Keratinocyte (primary cell): Measurements from ENCODE around the gene ZNF688. TPM values are rescaled to one million over a fixed set of nuclear protein-coding genes. Genes with fewer than 3 reads are reported as not detected.

Experiments
- DNase-seq: peaks from one replicate; pipeline ENCODE4 v3.0.0-alpha.2; 2011; ENCODE audit warnings: low read depth, missing footprints, low spot score
- FAIRE-seq: peaks from 2 replicates; lab custom pipeline; 2011; peaks lifted over from hg19 to GRCh38; lab: Jason Lieb, UNC
- H2AFZ ChIP-seq: 2 replicates; pipeline ENCODE4 v1.6.0; 2012; ENCODE audit warnings: low read length, control low read depth, inconsistent platforms; ENCODE audit not compliant: control insufficient read depth
- H3K27ac ChIP-seq: 2 replicates; pipeline ENCODE4 v1.5.1; 2011; ENCODE audit warnings: low read length; ENCODE audit not compliant: control insufficient read depth, insufficient read depth
- H3K27me3 ChIP-seq: 3 replicates; pipeline ENCODE4 v1.6.0; 2011; ENCODE audit warnings: low read length; ENCODE audit not compliant: control insufficient read depth, insufficient read depth; ENCODE audit errors: extremely low read depth
- H3K36me3 ChIP-seq, 2 experiments: 2 replicates in 1 of 2; 3 replicates in 1 of 2; pipeline ENCODE4 v1.5.1; 2011; ENCODE audit warnings: low read length in 2 of 2, mild to moderate bottlenecking in 1 of 2; ENCODE audit not compliant: control insufficient read depth in 2 of 2, insufficient read depth in 2 of 2; ENCODE audit errors: extremely low read depth in 1 of 2
- H3K4me1 ChIP-seq: 3 replicates; pipeline ENCODE4 v1.5.1; 2011; ENCODE audit warnings: low read length; ENCODE audit not compliant: control insufficient read depth, insufficient read depth; ENCODE audit errors: extremely low read depth
- H3K4me2 ChIP-seq: 3 replicates; pipeline ENCODE4 v1.6.0; 2011; ENCODE audit warnings: low read depth, low read length; ENCODE audit not compliant: control insufficient read depth, insufficient read depth; ENCODE audit errors: extremely low read depth
- H3K4me3 ChIP-seq, 3 experiments: fragments of 200-600 bp in 1 of 3; sonication (generic) in 1 of 3; 2 replicates in 2 of 3; 3 replicates in 1 of 3; pipeline ENCODE4 v1.5.1; 2011 to 2016; ENCODE audit warnings: low read length in 3 of 3, mild to moderate bottlenecking in 3 of 3, control low read depth in 2 of 3, inconsistent platforms in 1 of 3, low read depth in 1 of 3, mixed read lengths in 1 of 3, mixed run types in 1 of 3, moderate library complexity in 1 of 3; ENCODE audit not compliant: control insufficient read depth in 2 of 3, insufficient read depth in 2 of 3; ENCODE audit errors: extremely low read depth in 1 of 3
- H3K79me2 ChIP-seq: 2 replicates; pipeline ENCODE4 v1.6.0; 2012; ENCODE audit warnings: low read length; ENCODE audit not compliant: control insufficient read depth, insufficient read depth
- H3K9ac ChIP-seq: 3 replicates; pipeline ENCODE4 v1.6.0; 2011; ENCODE audit warnings: low read length; ENCODE audit not compliant: control insufficient read depth, insufficient read depth; ENCODE audit errors: extremely low read depth
- H3K9me1 ChIP-seq: 3 replicates; pipeline ENCODE4 v1.6.0; 2011; ENCODE audit warnings: low read length; ENCODE audit not compliant: control insufficient read depth, insufficient read depth; ENCODE audit errors: extremely low read depth
- H3K9me3 ChIP-seq: 2 replicates; pipeline ENCODE4 v1.5.1; 2012; ENCODE audit warnings: low read depth, low read length; ENCODE audit not compliant: control insufficient read depth
- H4K20me1 ChIP-seq: 3 replicates; pipeline ENCODE4 v1.6.0; 2011; ENCODE audit warnings: low read length; ENCODE audit not compliant: control insufficient read depth, insufficient read depth; ENCODE audit errors: extremely low read depth
- CTCF ChIP-seq, 3 experiments: IDR thresholded peaks in 1 of 3; conservative IDR thresholded peaks in 1 of 3; optimal IDR thresholded peaks in 1 of 3; 2 replicates in 2 of 3; 3 replicates in 1 of 3; pipeline versions ENCODE3 to v1.5.1; 2011; ENCODE audit warnings: low read length in 3 of 3, mild to moderate bottlenecking in 3 of 3, moderate library complexity in 2 of 3, control low read depth in 1 of 3, inconsistent platforms in 1 of 3; ENCODE audit not compliant: insufficient read depth in 2 of 3; ENCODE audit errors: extremely low read depth in 1 of 3
- EZH2 ChIP-seq: IDR thresholded peaks from one replicate; pipeline ENCODE4 v1.6.1; 2012; ENCODE audit warnings: inconsistent platforms, mild to moderate bottlenecking, low read length, moderate library complexity
- dilution Hi-C: fragments of 300-500 bp; cut with MboI; formaldehyde crosslinking; loops from one replicate; pipeline ENCODE4 v1.7.0; 2020; ENCODE audit warnings: low sequenced_read_pairs; ENCODE audit not compliant: extremely low pct_ligation_motif_present
- polyA minus RNA-seq, 3 experiments: library from RNA; depleted of rRNA, polyadenylated mRNA; stranded (reverse); fragments of >200 nt; gene quantifications; 1 replicate in 1 of 3; 2 replicates in 1 of 3; 3 replicates in 1 of 3; pipeline ENCODE4 v1.2.3, GENCODE V29; 2011
- polyA plus RNA-seq, 5 experiments: library from polyadenylated mRNA; depleted of rRNA in 3 of 5; stranded (reverse) in 3 of 5; stranded (forward) in 1 of 5; unstranded in 1 of 5; fragments of >200 nt; gene quantifications; 1 replicate in 1 of 5; 2 replicates in 3 of 5; 3 replicates in 1 of 5; pipeline versions ENCODE4 v1.2.1 to v1.2.3, GENCODE V29; 2011 to 2012; ENCODE audit warnings: missing spikeins in 2 of 5, low read depth in 1 of 5, low replicate concordance in 1 of 5

Gene ZNF688
- polyA plus RNA-seq (3.8 to 4.9 TPM (median 4.3 TPM) in 3 replicates), polyA minus RNA-seq (0.35 to 2.5 TPM (median 1.4 TPM) in 3 replicates)
- 4.8 TPM for polyA plus RNA-seq (2011; ENCODE audit: low read depth)
- polyA plus RNA-seq (2011; cell fraction: cytosol; rRNA removed), result 1.9 and 5.0 TPM in 2 replicates
- polyA plus RNA-seq (2011; cell fraction: nucleus; rRNA removed), result 8.3 and 8.5 TPM in 2 replicates
- 6.4 TPM in 2 replicates for polyA plus RNA-seq (2012; ENCODE audit: low replicate concordance)
- 3.1 TPM for polyA minus RNA-seq (2011; cell fraction: cytosol; rRNA and poly(A)+ RNA removed)
- 2.6 and 3.1 TPM in 2 replicates for polyA minus RNA-seq (2011; cell fraction: nucleus; rRNA and poly(A)+ RNA removed)

GRCh38 chr16:30571445-30572322, at the start of gene ZNF688:
Gene ZNF688 (minus strand): TSS chr16:30571714. CDS start chr16:30571629, 85 bp downstream.
- FAIRE-seq (no peak), DNase-seq (no peak)
- Histone ChIP-seq H3K9ac (peak within 1 kb of the TSS; percentile 87), H3K27me3 (no peaks in the 10 kb centered on the region), H3K4me1 (peaks cover 24% of the 10 kb centered on the region), H3K4me3 (peak within 1 kb of the TSS; percentile 45 to 75 (median 74)), H2AFZ (peak within 1 kb of the TSS; percentile 82), H4K20me1 (no peaks in the 10 kb centered on the region), H3K9me1 (no peaks in the 10 kb centered on the region), H3K4me2 (peak within 1 kb of the TSS; percentile 91), H3K79me2 (no peaks in the 10 kb centered on the region), H3K27ac (peak within 1 kb of the TSS; percentile 88), H3K9me3 (no peaks in the 10 kb centered on the region), H3K36me3 (no peaks in the 10 kb centered on the region)
- no peak for TF ChIP-seq EZH2
- no peak for TF ChIP-seq CTCF (optimal IDR thresholded peaks at IDR 0.05 in 1 of 3, IDR thresholded peaks at IDR 0.05 in 1 of 3, conservative IDR thresholded peaks at IDR 0.05 in 1 of 3; ENCODE audit: extremely low read depth in 1 of 3, insufficient read depth in 2 of 3, low read length in 3 of 3)
- dilution Hi-C loops, result no loop called here

DNA sequence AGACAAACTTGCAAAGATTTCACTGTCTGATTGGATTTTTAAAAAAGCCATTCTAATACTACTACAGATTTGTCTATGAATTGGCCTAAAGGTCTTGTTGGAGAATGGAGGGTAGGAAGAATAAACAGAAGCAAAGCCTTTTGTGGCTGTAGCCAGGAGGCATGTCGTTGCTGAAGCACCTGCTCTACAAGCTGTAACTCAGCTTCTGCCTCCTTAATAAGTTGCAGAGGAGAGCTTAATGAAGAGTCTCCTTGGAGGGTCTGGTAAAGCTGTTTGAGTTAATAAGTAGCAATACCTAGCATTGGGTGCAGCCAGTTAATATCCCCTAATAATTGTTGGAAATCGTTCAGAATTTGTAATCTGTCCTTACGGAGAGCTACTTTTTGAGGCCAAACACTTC, 48.7 kb upstream of the ZNF688 start:
- H3K79me2 ChIP-seq, result no peaks in the 10 kb centered on the region
- peaks cover 10% of the 10 kb centered on the region for H3K9me3 ChIP-seq
- H3K27me3 ChIP-seq, result no peaks in the 10 kb centered on the region
- no peak overlapping the region for H3K4me2 ChIP-seq
- H3K4me1 ChIP-seq, result peaks cover 11% of the 10 kb centered on the region
- FAIRE-seq (no peak), DNase-seq (no peak)
- no peak overlapping the region for H2AFZ ChIP-seq
- H3K36me3 ChIP-seq, result no peaks in the 10 kb centered on the region
- no peak overlapping the region for H3K27ac ChIP-seq
- dilution Hi-C loops, result no loop called here
- no peak for TF ChIP-seq EZH2
- TF ChIP-seq CTCF (optimal IDR thresholded peaks at IDR 0.05 in 1 of 3, IDR thresholded peaks at IDR 0.05 in 1 of 3, conservative IDR thresholded peaks at IDR 0.05 in 1 of 3; ENCODE audit: extremely low read depth in 1 of 3, insufficient read depth in 2 of 3, low read length in 3 of 3), result no peak
- no peaks in the 10 kb centered on the region for H3K9me1 ChIP-seq
- H3K4me3 ChIP-seq, result no peak overlapping the region
- no peaks in the 10 kb centered on the region for H4K20me1 ChIP-seq
- H3K9ac ChIP-seq, result no peak overlapping the region
